PFSK-1 (cell line): ENCODE data around the gene NCOA7.

Source experiments
- FOXP2 ChIP-seq: optimal IDR thresholded peaks from 2 replicates; pipeline ENCODE3; 2011; ENCODE audit warnings: borderline replicate concordance, control low read depth, inconsistent platforms; ENCODE audit not compliant: insufficient read depth; ENCODE audit errors: extremely low read length, extremely low read depth
- POLR2AphosphoS5 ChIP-seq: IDR thresholded peaks from 2 replicates; pipeline ENCODE4 v1.6.1; 2012; ENCODE audit warnings: low read depth, mild to moderate bottlenecking, control low read depth, low read length, moderate library complexity
- REST ChIP-seq, 2 experiments: IDR thresholded peaks; 2 replicates each; pipeline versions ENCODE4 v1.6.1 to v1.8.0; 2011 to 2012; ENCODE audit warnings: low read depth in 2 of 2, low read length in 2 of 2, control low read depth in 1 of 2, inconsistent platforms in 1 of 2, mild to moderate bottlenecking in 1 of 2, moderate library complexity in 1 of 2; ENCODE audit not compliant: insufficient read depth in 1 of 2
- SIN3A ChIP-seq: IDR thresholded peaks from 2 replicates; pipeline ENCODE4 v1.6.1; 2012; ENCODE audit warnings: mild to moderate bottlenecking, low read length, moderate library complexity, borderline replicate concordance; ENCODE audit not compliant: insufficient read depth
- TAF1 ChIP-seq: IDR thresholded peaks from 2 replicates; pipeline ENCODE4 v1.6.1; 2012; ENCODE audit warnings: low read length, control low read depth, borderline replicate concordance; ENCODE audit not compliant: insufficient read depth

Gene NCOA7

GRCh38 chr6:125947615-125948014, 156.9 kb downstream of the NCOA7 start:
- no peak for TF ChIP-seq TAF1
- TF ChIP-seq POLR2AphosphoS5 = no peak

- TF ChIP-seq POLR2AphosphoS5 (no peak), SIN3A (no peak), REST (IDR thresholded peaks at IDR 0.05; ENCODE audit: insufficient read depth in 1 of 2, low read depth in 2 of 2, low read length in 2 of 2) (no peak), FOXP2 (no peak), TAF1 (no peak)
Observed at GRCh38 chr6:125948455-125948854, 157.7 kb downstream of the NCOA7 start.

GRCh38 chr6:125949069-125949468, 158.3 kb downstream of the NCOA7 start:
- TF ChIP-seq POLR2AphosphoS5 (no peak), SIN3A (no peak)

- TF ChIP-seq SIN3A (no peak), TAF1 (no peak), POLR2AphosphoS5 (no peak), FOXP2 (no peak), REST (IDR thresholded peaks at IDR 0.05; ENCODE audit: insufficient read depth in 1 of 2, low read depth in 2 of 2, low read length in 2 of 2) (no peak)
Observed at GRCh38 chr6:125950293-125950692, 159.5 kb downstream of the NCOA7 start.

GRCh38 chr6:125951323-125951722, 160.6 kb downstream of the NCOA7 start:
- TF ChIP-seq TAF1 (no peak), FOXP2 (no peak), POLR2AphosphoS5 (no peak), REST (IDR thresholded peaks at IDR 0.05; ENCODE audit: insufficient read depth in 1 of 2, low read depth in 2 of 2, low read length in 2 of 2) (no peak), SIN3A (no peak)

- TF ChIP-seq REST (IDR thresholded peaks at IDR 0.05; ENCODE audit: insufficient read depth in 1 of 2, low read depth in 2 of 2, low read length in 2 of 2) = no peak
- TF ChIP-seq SIN3A = no peak
- TF ChIP-seq POLR2AphosphoS5 = no peak
- TF ChIP-seq TAF1 = no peak
- no peak for TF ChIP-seq FOXP2
Observed at GRCh38 chr6:125952764-125953501, 162.2 kb downstream of the NCOA7 start.
